ENCODE results near the gene FBXW7.

DNA sequence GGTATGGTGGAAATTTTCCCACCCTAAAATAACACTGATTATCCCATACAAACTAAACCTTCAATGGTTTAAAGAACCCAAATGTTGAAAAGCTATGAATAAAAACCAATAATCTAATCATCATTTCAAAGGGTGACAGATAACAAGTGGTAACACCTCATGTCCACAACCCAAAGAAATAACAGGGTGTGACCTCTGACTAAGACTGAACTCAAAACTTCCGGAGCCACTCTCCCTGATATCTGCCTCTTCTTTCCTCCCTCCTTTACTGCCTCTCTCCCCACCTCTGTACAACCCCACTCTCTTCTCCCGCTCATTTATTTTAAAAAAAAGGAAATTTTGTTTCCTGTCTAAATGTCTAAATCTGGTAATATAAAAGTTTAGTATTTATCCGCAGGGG is 11.5 kb downstream of the FBXW7 start:
- TF ChIP-seq, protein P1, sequence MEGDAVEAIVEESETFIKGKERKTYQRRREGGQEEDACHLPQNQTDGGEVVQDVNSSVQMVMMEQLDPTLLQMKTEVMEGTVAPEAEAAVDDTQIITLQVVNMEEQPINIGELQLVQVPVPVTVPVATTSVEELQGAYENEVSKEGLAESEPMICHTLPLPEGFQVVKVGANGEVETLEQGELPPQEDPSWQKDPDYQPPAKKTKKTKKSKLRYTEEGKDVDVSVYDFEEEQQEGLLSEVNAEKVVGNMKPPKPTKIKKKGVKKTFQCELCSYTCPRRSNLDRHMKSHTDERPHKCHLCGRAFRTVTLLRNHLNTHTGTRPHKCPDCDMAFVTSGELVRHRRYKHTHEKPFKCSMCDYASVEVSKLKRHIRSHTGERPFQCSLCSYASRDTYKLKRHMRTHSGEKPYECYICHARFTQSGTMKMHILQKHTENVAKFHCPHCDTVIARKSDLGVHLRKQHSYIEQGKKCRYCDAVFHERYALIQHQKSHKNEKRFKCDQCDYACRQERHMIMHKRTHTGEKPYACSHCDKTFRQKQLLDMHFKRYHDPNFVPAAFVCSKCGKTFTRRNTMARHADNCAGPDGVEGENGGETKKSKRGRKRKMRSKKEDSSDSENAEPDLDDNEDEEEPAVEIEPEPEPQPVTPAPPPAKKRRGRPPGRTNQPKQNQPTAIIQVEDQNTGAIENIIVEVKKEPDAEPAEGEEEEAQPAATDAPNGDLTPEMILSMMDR (conservative IDR thresholded peaks at IDR 0.05; ENCODE audit: low read depth, low read length): no peak
- no peak for TF ChIP-seq EZH2 (IDR thresholded peaks at IDR 0.05; ENCODE audit: borderline replicate concordance, low read depth, low read length, poor library complexity, severe bottlenecking)
